Vagina (tissue), 2 donors: ENCODE results near the gene PDK4.

ENCODE experiments used
- CTCF ChIP-seq, 3 experiments: fragments of 450-650 bp in 2 of 3; fragments of 200-600 bp in 1 of 3; sonication (generic) in 1 of 3; IDR thresholded peaks; one replicate each; pipeline ENCODE4 v1.5.1; 2017 to 2019; ENCODE audit warnings: antibody characterized with exemption in 3 of 3, mild to moderate bottlenecking in 2 of 3, moderate library complexity in 2 of 3
- POLR2AphosphoS5 ChIP-seq, 2 donors: sonication (generic); formaldehyde crosslinking; IDR thresholded peaks; one replicate each; pipeline ENCODE4 v1.9.0; 2017; ENCODE audit warnings: antibody characterized with exemption in 2 of 2, mild to moderate bottlenecking in 2 of 2, low read depth in 1 of 2; ENCODE audit not compliant: insufficient read depth in 1 of 2

- TF ChIP-seq CTCF (IDR thresholded peaks at IDR 0.05) (no peak), POLR2AphosphoS5 (IDR thresholded peaks at IDR 0.05; ENCODE audit: insufficient read depth in 1 of 2, low read depth in 1 of 2) (no peak)
Observed at GRCh38 chr7:95560674-95561073, 35.6 kb downstream of the PDK4 start.
